ENCODE results near the gene C3orf20.

The C3orf20 gene

GRCh38 chr3:14689247-14689980 is 14.5 kb downstream of the C3orf20 start:
- Histone ChIP-seq H3K9ac (no peak overlapping the region), H3K36me3 (ENCODE audit: insufficient read depth) (no peaks in the 10 kb centered on the region), H3K27me3 (ENCODE audit: insufficient read depth, low read depth) (no peaks in the 10 kb centered on the region), H3K79me2 (ENCODE audit: insufficient read depth, low read depth) (no peaks in the 10 kb centered on the region), H3K4me3 (IDR thresholded peaks at IDR 0.05; ENCODE audit: insufficient read depth, low read depth, low read length) (no peak overlapping the region), H4K20me1 (ENCODE audit: insufficient read depth) (no peaks in the 10 kb centered on the region), H3K4me2 (no peak overlapping the region), H3K27ac (no peak overlapping the region), H2AFZ (ENCODE audit: low read depth) (no peak overlapping the region), H3K4me1 (ENCODE audit: low read depth, poor library complexity, severe bottlenecking) (no peaks in the 10 kb centered on the region)
- no peak for TF ChIP-seq CTCF (conservative IDR thresholded peaks at IDR 0.05; ENCODE audit: low read depth, low read length)

- no peak overlapping the region for H3K4me2 ChIP-seq
- no peak overlapping the region for H3K27ac ChIP-seq
- H3K9ac ChIP-seq: no peak overlapping the region
- no peak for TF ChIP-seq CTCF (conservative IDR thresholded peaks at IDR 0.05; ENCODE audit: low read depth, low read length)
- H3K4me1 ChIP-seq (ENCODE audit: low read depth, poor library complexity, severe bottlenecking): no peaks in the 10 kb centered on the region
- no peaks in the 10 kb centered on the region for H3K27me3 ChIP-seq (ENCODE audit: insufficient read depth, low read depth)
- H3K4me3 ChIP-seq (IDR thresholded peaks at IDR 0.05; ENCODE audit: insufficient read depth, low read depth, low read length): no peak overlapping the region
- no peak overlapping the region for H2AFZ ChIP-seq (ENCODE audit: low read depth)
- no peaks in the 10 kb centered on the region for H3K79me2 ChIP-seq (ENCODE audit: insufficient read depth, low read depth)
- no peaks in the 10 kb centered on the region for H3K36me3 ChIP-seq (ENCODE audit: insufficient read depth)
- no peaks in the 10 kb centered on the region for H4K20me1 ChIP-seq (ENCODE audit: insufficient read depth)
Observed at GRCh38 chr3:14691239-14691638, 16.3 kb downstream of the C3orf20 start.

GRCh38 chr3:14691719-14692118 is 16.8 kb downstream of the C3orf20 start:
- no peak overlapping the region for H3K4me2 ChIP-seq
- no peaks in the 10 kb centered on the region for H4K20me1 ChIP-seq (ENCODE audit: insufficient read depth)
- no peak overlapping the region for H3K9ac ChIP-seq
- H3K4me3 ChIP-seq (IDR thresholded peaks at IDR 0.05; ENCODE audit: insufficient read depth, low read depth, low read length): no peak overlapping the region
- TF ChIP-seq CTCF (conservative IDR thresholded peaks at IDR 0.05; ENCODE audit: low read depth, low read length): no peak
- H2AFZ ChIP-seq (ENCODE audit: low read depth): no peak overlapping the region
- H3K27me3 ChIP-seq (ENCODE audit: insufficient read depth, low read depth): no peaks in the 10 kb centered on the region
- no peaks in the 10 kb centered on the region for H3K79me2 ChIP-seq (ENCODE audit: insufficient read depth, low read depth)
- H3K4me1 ChIP-seq (ENCODE audit: low read depth, poor library complexity, severe bottlenecking): no peaks in the 10 kb centered on the region
- H3K27ac ChIP-seq: no peak overlapping the region
- no peaks in the 10 kb centered on the region for H3K36me3 ChIP-seq (ENCODE audit: insufficient read depth)

- TF ChIP-seq CTCF (conservative IDR thresholded peaks at IDR 0.05; ENCODE audit: low read depth, low read length): no peak
- no peak overlapping the region for H3K9ac ChIP-seq
- H3K4me2 ChIP-seq: no peak overlapping the region
Observed at GRCh38 chr3:14698601-14699244, 23.8 kb downstream of the C3orf20 start.

More at GRCh38 chr3:14698601-14699244, 23.8 kb downstream of the C3orf20 start:
- Histone ChIP-seq H4K20me1 (ENCODE audit: insufficient read depth) (no peaks in the 10 kb centered on the region), H3K4me3 (IDR thresholded peaks at IDR 0.05; ENCODE audit: insufficient read depth, low read depth, low read length) (no peak overlapping the region), H3K27ac (no peak overlapping the region), H3K27me3 (ENCODE audit: insufficient read depth, low read depth) (no peaks in the 10 kb centered on the region), H3K36me3 (ENCODE audit: insufficient read depth) (no peaks in the 10 kb centered on the region), H3K79me2 (ENCODE audit: insufficient read depth, low read depth) (no peaks in the 10 kb centered on the region), H2AFZ (ENCODE audit: low read depth) (no peak overlapping the region), H3K4me1 (ENCODE audit: low read depth, poor library complexity, severe bottlenecking) (no peaks in the 10 kb centered on the region)
